Body of pancreas (tissue), 4 donors: ENCODE measurements around the gene TOP2A. TPM values are rescaled to one million over a fixed set of nuclear protein-coding genes. Genes with fewer than 3 reads are reported as not detected.
"Not testable (repeated sequence)": the region's sequence is repeated elsewhere in the genome, so short reads cannot be mapped to it uniquely, and the experiment has no call there.

ENCODE experiments used
- ATAC-seq: fragments of 150-250 bp; one replicate; pipeline ENCODE4 v1.9.1; 2016
- DNase-seq, 4 donors: peaks; one replicate each; pipeline ENCODE4 v3.0.0-alpha.2; 2019
- H3K27ac ChIP-seq, 4 donors: fragments of 200-600 bp; sonication (generic); 1 replicate in 3 of 4; 2 replicates in 1 of 4; pipeline versions ENCODE4 v1.5.1 to v1.6.1; 2016 to 2019; ENCODE audit warnings: mild to moderate bottlenecking in 1 of 4, mixed read lengths in 1 of 4, moderate library complexity in 1 of 4
- H3K27me3 ChIP-seq, 2 donors: fragments of 200-600 bp; sonication (generic); one replicate each; pipeline ENCODE4 v1.6.0; 2016; ENCODE audit warnings: mild to moderate bottlenecking in 1 of 2
- H3K36me3 ChIP-seq, 2 donors: fragments of 200-600 bp; sonication (generic); replicated peaks in 1 of 2; 2 replicates each; pipeline ENCODE4 v1.5.1; 2016; ENCODE audit warnings: low read depth in 2 of 2; ENCODE audit not compliant: insufficient read depth in 1 of 2
- H3K4me1 ChIP-seq: fragments of 200-600 bp; sonication (generic); one replicate; pipeline ENCODE4 v1.6.0; 2016
- H3K4me3 ChIP-seq, 2 donors: fragments of 200-600 bp; sonication (generic); 1 replicate in 1 of 2; 2 replicates in 1 of 2; pipeline ENCODE4 v1.5.1; 2016 to 2019
- H3K9me3 ChIP-seq, 3 donors: fragments of 200-600 bp; sonication (generic); 1 replicate in 2 of 3; 2 replicates in 1 of 3; pipeline ENCODE4 v1.5.1; 2016
- POLR2A ChIP-seq, 3 donors: fragments of 450-650 bp; IDR thresholded peaks; one replicate each; pipeline ENCODE4 v1.6.1; 2016; ENCODE audit warnings: antibody characterized with exemption in 3 of 3, mild to moderate bottlenecking in 2 of 3
- WGBS, 2 donors: methylation state at CpG; one replicate each; pipeline ENCODE4 v1.1.5; 2017; 5-methylcytosine and 5-hydroxymethylcytosine counted together
- intact Hi-C: fragments of 100-400 bp; cut with DNase I; formaldehyde crosslinking; loops from one replicate; pipeline ENCODE4 v1.15.1; 2023
- total RNA-seq, 2 donors: library from RNA; depleted of rRNA; stranded (reverse); fragments of >200 nt; gene quantifications; one replicate each; pipeline ENCODE4 v1.1.0, GENCODE V29; 2016
- TF ChIP-seq, protein P1 (sequence below), 7 experiments: fragments of 450-650 bp in 4 of 7; fragments of 200-600 bp in 3 of 7; sonication (generic) in 3 of 7; IDR thresholded peaks; one replicate each; pipeline ENCODE4 v1.5.1; 2016 to 2019; ENCODE audit warnings: antibody characterized with exemption in 7 of 7

The TOP2A gene
- total RNA-seq, 2 donors from 2014 or later: 0.33 TPM; not detected in 1

DNA sequence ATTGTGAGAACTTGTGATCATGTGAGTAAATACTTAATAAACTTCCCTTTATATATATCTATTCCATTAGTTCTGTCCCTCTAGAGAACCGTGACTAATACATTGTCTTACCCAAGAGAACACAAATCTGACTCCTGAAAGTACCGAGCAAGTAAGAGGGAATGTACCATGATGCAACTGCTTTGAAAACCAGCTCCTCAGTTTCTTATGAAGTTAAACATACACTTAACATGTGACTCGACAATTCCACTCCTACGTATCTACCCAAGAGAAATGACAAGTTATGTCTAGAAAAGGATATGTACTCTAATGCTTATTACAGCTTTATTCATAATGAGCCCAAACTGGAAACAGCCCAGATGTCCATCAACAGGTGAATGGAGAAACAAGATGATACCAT is 44.4 kb downstream of the TOP2A start:
- DNase-seq: no peak
- Histone ChIP-seq H3K4me3 (no peak overlapping the region), H3K36me3 (no peaks in the 10 kb centered on the region), H3K27ac (no peak overlapping the region), H3K27me3 (no peaks in the 10 kb centered on the region), H3K4me1 (no peaks in the 10 kb centered on the region), H3K9me3 (no peaks in the 10 kb centered on the region)
- intact Hi-C loops: no loop called here
- ATAC-seq: no peak
- TF ChIP-seq, protein P1, sequence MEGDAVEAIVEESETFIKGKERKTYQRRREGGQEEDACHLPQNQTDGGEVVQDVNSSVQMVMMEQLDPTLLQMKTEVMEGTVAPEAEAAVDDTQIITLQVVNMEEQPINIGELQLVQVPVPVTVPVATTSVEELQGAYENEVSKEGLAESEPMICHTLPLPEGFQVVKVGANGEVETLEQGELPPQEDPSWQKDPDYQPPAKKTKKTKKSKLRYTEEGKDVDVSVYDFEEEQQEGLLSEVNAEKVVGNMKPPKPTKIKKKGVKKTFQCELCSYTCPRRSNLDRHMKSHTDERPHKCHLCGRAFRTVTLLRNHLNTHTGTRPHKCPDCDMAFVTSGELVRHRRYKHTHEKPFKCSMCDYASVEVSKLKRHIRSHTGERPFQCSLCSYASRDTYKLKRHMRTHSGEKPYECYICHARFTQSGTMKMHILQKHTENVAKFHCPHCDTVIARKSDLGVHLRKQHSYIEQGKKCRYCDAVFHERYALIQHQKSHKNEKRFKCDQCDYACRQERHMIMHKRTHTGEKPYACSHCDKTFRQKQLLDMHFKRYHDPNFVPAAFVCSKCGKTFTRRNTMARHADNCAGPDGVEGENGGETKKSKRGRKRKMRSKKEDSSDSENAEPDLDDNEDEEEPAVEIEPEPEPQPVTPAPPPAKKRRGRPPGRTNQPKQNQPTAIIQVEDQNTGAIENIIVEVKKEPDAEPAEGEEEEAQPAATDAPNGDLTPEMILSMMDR (IDR thresholded peaks at IDR 0.05): no peak
- no peak for TF ChIP-seq POLR2A (IDR thresholded peaks at IDR 0.05)
- WGBS, 2 donors: 75 to 87% methylated on average over 4 of the region's 4 CpGs

DNA sequence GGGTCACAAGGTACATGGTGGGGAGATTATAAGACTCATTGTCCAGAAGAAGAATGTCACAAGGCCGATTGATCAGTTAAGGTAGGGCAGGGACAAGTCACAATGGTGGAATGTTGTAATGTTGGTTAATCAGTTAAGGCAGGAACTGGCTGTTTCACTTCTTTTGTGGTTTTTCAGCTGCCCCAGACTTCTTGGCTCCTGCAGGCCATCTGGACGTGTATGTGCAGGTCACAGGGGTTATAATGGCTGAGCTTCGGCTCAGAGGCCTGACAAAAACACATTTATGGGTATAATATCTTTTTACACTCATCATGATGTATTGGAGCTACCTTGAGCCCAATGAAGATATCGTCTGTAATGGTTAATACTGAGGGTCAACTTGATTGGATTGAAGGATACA is 45.1 kb downstream of the TOP2A start:
- DNase-seq, H3K9me3 ChIP-seq, H3K4me1 ChIP-seq, H3K4me3 ChIP-seq, intact Hi-C loops, H3K27me3 ChIP-seq, H3K36me3 ChIP-seq, H3K27ac ChIP-seq, ATAC-seq: not testable (repeated sequence)
- 42 to 58% methylated on average over 4 of the region's 4 CpGs for WGBS, 2 donors

DNA sequence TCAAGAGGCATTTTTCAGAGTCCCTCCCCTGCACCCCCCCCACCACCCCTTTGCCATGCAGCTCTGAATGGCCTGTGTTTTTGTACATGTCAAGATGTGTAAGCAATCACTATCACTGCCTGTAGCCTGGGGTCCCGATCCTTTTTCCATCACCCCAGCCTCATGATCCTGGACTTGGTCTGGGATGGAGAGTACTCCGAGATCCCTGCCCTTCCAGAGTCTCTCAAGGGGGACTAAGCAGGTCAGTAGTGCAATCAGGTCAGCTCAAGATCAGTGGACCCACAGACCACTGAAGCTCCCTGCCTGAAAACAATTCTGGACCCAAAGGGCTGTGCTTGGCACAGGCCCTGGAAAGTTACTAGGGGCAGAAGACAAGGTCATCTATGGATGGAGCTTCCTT is 45.7 kb downstream of the TOP2A start:
- WGBS, 2 donors: 85 to 100% methylated on average over 2 of the region's 2 CpGs
- DNase-seq: no peak
- ATAC-seq: no peak
- TF ChIP-seq, protein P1 (IDR thresholded peaks at IDR 0.05): no peak
- TF ChIP-seq POLR2A (IDR thresholded peaks at IDR 0.05): no peak
- Histone ChIP-seq H3K9me3 (no peaks in the 10 kb centered on the region), H3K4me3 (no peak overlapping the region), H3K36me3 (no peaks in the 10 kb centered on the region), H3K27ac (no peak overlapping the region), H3K27me3 (no peaks in the 10 kb centered on the region), H3K4me1 (no peaks in the 10 kb centered on the region)
- intact Hi-C loops: no loop called here

DNA sequence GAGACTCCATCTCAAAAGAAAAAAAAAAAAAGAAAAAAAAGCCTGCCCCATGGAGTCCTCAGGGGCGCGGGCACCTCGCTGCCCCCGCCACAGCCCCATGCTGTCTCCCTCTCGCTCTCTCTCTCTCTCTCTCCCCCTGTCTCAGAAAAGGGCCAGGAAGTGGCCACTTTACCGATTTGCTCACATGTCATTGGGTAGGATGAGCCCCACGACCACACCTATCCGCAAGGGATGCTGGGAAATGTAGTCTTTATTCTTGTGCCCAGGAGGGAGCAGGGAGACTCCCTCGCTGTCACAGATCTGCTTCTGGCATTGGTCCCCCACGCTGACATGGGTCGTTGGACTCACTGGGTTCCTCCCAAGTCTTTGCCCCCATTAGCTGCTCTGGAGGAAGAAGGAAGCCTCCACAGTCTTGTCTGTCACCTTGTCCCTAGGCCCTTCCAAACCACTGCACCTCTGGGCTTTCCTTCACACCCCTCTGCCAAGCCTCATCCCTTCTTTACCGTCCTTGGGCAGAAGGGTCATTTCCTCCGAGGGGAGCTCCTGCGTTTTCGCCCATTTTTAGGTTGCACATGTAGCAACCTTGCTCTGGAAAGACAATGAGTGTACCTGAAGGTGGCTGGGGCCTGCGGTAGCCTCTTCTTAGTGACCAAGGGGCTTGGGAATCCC is 46.3 kb downstream of the TOP2A start:
- H3K9me3 ChIP-seq: no peaks in the 10 kb centered on the region
- no peaks in the 10 kb centered on the region for H3K27me3 ChIP-seq
- H3K4me1 ChIP-seq: no peaks in the 10 kb centered on the region
- no peak for DNase-seq
- TF ChIP-seq, protein P1 (IDR thresholded peaks at IDR 0.05): no peak
- no peak for TF ChIP-seq POLR2A (IDR thresholded peaks at IDR 0.05)
- no peaks in the 10 kb centered on the region for H3K36me3 ChIP-seq
- ATAC-seq: no peak
- no peak overlapping the region for H3K27ac ChIP-seq
- 81 to 86% methylated on average over 16 of the region's 16 CpGs for WGBS, 2 donors
- intact Hi-C loops: no loop called here
- no peak overlapping the region for H3K4me3 ChIP-seq

DNA sequence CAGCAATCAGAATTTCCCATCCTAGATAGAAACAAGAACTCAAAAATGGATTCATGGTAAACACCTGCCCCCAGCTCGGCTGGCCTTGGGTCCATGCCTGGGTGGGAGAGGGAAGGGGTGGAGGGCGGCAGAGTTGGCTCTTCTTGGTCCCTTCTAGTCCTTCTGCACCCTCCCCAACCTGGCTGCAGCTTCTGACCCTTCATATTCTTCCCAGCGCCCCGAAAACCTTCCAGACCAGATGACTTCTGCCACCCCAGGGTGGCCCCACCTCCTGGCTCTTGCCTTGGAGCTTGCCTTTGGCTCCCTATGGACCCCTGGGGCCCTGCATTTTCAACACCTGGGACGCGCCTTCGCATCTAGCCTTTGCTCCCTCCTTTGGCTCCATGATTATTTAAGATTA is 47.8 kb downstream of the TOP2A start:
- TF ChIP-seq, protein P1 (IDR thresholded peaks at IDR 0.05): no peak
- no peak for TF ChIP-seq POLR2A (IDR thresholded peaks at IDR 0.05)
- DNase-seq (no peak), ATAC-seq (no peak)
- H3K9me3 ChIP-seq: no peaks in the 10 kb centered on the region
- H3K27me3 ChIP-seq: no peaks in the 10 kb centered on the region
- no peak overlapping the region for H3K27ac ChIP-seq
- no peak overlapping the region for H3K4me3 ChIP-seq
- H3K4me1 ChIP-seq: no peaks in the 10 kb centered on the region
- WGBS, 2 donors: 87 to 89% methylated on average over 7 of the region's 7 CpGs
- intact Hi-C loops: loop anchor here (10.0 kb wide), 2 partner anchors 65 to 195 kb away; partner anchors contain the start of gene CCR7
- no peaks in the 10 kb centered on the region for H3K36me3 ChIP-seq

DNA sequence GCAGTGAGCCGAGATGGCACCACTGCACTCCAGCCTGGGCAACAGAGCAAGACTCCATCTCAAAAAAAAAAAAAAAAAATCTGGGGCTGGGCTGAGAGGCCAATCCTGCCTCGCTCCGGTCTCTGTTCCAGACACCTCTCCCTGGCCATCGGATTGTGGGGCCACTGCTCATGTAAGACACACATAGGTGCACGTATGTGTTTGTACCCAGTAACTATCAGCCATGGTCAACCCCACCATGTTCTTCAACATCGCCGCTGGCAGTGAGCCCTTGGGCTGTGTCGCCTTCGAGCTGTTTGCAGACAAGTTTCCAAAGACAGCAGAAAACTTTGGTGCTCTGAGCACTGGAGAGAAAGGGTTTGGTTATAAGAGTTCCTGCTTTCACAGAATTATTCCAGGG is 50.0 kb downstream of the TOP2A start:
- not testable (repeated sequence) for H3K27ac ChIP-seq, H3K36me3 ChIP-seq, H3K4me3 ChIP-seq, H3K27me3 ChIP-seq, ATAC-seq, H3K9me3 ChIP-seq, H3K4me1 ChIP-seq, DNase-seq
- intact Hi-C loops: loop anchor here (10.0 kb wide), 2 partner anchors 67 to 197 kb away; partner anchors contain the start of gene CCR7
- 89 to 90% methylated on average over 9 of the region's 9 CpGs for WGBS, 2 donors
